Activated CD4-positive, alpha-beta T cell treated with anti-CD3 and anti-CD28 coated beads for 48 hours (primary cell): ENCODE results near the gene RCAN2.

ENCODE experiments used
- DNase-seq: peaks from one replicate; pipeline ENCODE4 v3.0.0-alpha.2; 2020

RCAN2 gene

DNA sequence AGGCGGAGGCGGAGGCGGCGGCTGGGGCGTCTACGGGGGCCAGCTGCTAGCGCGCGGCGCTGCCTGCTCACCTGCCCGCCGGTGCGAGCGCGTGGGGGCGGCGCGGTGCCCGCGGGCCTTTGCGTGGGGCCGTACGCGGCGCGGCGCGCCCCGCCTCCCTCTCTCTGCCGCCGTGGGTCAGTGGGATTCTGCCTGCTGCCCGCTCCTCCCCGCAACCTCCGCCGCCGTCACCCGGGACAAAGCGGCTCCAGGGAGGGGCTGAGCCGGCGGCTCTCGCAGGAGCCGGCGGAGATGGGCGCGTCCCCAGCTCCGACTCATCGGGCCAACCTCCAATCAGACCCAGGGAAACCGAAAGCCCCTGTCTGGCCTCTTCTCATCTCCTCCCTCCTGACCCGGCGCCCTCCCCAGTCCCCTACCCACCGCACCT is at the start of gene RCAN2:
Gene RCAN2 (minus strand): TSS at position 249 of the 427 bp plus-strand sequence.
- DNase-seq, result peak; percentile 37

DNA sequence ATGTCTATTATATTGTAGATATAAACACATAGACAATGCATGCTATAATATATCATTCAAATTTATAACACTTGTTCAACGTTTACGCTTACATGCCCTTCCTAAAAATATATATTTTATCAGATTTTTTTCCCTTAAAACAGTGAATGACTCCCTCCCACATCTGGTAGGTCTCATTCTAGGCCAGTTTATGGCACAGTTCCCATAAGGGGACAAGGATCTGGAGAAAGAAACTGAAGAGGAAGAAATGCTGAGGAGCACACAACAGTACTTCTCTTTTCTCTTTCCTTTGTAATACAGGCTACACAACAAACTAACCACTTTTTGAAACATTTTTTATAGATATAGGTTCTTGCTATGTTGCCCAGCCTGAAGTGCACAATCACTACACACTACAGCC is 48.6 kb upstream of the RCAN2 start:
- DNase-seq, result no peak

- DNase-seq, result no peak
Measured at GRCh38 chr6:46538800-46539480, 47.7 kb upstream of the RCAN2 start.

- no peak for DNase-seq
Measured at GRCh38 chr6:46530896-46531295, 39.6 kb upstream of the RCAN2 start.

- DNase-seq, result no peak
Measured at GRCh38 chr6:46528961-46529750, 37.9 kb upstream of the RCAN2 start.

- no peak for DNase-seq
Measured at GRCh38 chr6:46526607-46527006, 35.4 kb upstream of the RCAN2 start.

DNA sequence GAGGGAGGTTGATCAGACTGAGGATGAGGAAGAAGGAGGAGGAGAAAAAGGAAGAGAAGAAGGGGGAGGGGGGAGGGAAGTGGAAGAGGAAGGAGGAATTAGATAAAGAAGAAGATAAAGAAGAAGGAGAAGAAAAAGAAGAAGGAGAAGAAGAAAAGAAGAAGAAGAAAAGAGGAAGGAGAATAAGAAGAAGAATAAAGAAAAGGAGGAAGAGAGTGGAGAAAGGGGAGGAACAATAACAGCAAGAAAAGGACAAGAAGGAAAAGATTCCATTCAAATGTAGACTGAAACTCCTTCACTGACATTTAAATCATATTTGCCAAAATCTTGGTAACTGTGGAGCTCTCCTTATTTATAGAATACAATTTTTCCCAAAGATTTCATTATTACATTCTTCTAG is 34.3 kb upstream of the RCAN2 start:
- DNase-seq, result no peak

- no peak for DNase-seq
Measured at GRCh38 chr6:46521464-46521971, 30.3 kb upstream of the RCAN2 start.

DNA sequence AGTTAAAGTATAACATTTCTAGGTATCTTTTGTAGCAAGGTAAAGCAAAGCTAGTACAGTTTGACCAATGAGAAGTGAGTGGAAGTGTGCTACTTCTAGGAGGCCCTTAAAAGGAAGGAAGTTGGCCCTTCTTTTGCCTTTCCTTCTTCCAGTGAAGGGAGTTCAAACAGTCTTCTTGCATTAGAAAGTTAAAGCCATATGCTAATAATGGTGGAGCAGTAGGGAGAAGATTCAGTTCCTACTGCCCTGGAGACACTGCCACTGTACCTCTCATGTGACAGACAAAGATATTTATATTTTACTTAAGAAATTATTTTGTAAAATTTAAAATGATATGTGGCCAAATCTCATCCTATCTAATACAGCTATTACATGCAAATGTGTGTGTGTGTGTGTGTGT is 26.0 kb upstream of the RCAN2 start:
- DNase-seq, result no peak

DNA sequence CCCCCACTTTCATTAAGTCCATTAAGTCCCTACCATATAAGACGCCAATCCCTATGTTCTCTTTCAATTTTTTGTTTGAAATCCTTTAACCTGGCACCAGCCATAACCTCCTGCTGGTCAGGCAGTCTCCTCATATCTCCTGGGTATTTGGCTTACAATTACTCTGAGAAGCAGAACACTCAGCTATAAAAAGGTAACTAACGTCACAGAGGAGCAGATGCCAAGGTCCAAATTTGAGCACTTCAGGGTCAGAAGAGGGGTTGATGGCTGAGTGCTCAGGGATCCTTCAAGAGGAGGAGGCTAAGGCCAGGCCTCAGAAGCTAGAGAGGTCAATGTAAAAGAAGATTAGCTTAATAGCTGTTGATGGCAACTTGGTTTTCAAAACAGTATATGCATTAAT is 22.3 kb upstream of the RCAN2 start:
- no peak for DNase-seq

- DNase-seq, result no peak
Measured at GRCh38 chr6:46511320-46511719, 20.1 kb upstream of the RCAN2 start.

- DNase-seq, result no peak
Measured at GRCh38 chr6:46510651-46511050, 19.4 kb upstream of the RCAN2 start.

DNA sequence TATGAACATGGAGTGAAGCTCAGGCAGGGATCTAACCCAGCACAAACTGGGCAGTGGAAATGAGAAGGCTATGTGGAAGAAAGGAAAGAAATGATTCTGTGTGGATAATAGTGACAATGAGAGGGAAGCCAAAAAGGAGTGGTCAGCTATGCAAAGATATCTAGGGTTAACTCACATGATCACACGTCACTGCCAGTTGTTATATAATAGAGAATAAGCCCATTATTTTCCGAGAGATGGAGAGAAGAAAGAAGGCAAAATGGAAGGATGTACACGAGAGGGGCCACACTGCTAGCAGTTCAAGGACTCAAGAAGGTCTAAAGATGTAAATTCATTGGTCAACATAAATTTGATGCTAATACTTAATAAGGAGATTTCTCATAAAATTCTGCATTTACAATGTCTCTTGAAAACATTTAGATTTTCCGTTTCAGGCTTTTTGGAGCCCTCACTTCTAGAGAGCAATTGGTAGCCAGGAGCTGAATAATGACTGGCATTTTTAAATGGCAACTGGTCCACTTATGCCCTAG is 18.8 kb upstream of the RCAN2 start:
- no peak for DNase-seq

GRCh38 chr6:46509063-46509462 is 17.8 kb upstream of the RCAN2 start:
- DNase-seq, result no peak

DNA sequence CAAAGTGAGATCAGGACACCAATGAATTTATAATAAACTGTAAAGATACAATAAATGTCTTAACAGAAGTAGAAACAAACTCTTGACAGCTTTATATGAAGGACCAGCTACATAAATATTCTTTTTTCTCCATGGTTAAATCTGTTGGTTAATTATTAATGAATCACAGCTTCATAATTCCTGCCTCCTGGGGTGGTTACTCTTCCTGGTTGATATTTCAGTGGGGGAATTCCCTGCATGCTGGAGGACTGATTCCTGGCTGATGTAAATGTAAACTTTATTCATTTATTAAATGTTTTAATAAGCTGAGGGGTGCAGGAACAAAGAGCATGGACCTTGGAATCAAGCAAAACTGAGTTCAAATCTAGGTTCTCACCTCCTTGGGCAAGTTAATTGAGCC is 16.2 kb upstream of the RCAN2 start:
- no peak for DNase-seq

- DNase-seq, result no peak
Measured at GRCh38 chr6:46505693-46506512, 14.7 kb upstream of the RCAN2 start.

- no peak for DNase-seq
Measured at GRCh38 chr6:46504242-46504641, 13.0 kb upstream of the RCAN2 start.

DNA sequence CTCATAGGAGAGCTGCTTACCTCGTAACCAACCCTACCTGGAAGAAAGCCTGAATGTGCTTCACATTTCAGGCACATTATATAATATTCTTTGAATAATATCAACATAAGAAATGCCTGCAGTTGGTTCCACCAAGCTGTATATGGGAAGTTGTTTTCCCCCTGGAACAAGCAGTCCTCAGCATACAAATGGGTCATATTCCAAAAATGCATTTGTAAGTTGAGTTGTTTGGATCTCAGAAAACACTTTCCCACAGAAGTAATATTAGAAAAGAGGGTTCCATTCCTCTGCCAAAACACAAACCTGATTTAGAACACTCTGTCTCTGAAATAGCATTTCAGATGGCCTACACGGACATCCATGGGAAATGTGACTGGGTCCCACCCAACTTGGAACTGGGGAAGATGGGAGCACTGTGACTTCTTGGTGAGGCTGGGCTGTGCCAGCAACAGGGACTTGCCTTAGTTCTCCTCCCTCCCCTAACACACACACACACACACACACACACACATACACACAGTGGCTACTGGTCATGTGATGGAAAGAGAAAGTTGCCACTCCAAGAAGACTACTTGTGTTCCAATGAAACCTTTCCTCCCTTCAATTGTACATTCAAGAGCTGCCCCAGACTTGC is 11.4 kb upstream of the RCAN2 start:
- no peak for DNase-seq

DNA sequence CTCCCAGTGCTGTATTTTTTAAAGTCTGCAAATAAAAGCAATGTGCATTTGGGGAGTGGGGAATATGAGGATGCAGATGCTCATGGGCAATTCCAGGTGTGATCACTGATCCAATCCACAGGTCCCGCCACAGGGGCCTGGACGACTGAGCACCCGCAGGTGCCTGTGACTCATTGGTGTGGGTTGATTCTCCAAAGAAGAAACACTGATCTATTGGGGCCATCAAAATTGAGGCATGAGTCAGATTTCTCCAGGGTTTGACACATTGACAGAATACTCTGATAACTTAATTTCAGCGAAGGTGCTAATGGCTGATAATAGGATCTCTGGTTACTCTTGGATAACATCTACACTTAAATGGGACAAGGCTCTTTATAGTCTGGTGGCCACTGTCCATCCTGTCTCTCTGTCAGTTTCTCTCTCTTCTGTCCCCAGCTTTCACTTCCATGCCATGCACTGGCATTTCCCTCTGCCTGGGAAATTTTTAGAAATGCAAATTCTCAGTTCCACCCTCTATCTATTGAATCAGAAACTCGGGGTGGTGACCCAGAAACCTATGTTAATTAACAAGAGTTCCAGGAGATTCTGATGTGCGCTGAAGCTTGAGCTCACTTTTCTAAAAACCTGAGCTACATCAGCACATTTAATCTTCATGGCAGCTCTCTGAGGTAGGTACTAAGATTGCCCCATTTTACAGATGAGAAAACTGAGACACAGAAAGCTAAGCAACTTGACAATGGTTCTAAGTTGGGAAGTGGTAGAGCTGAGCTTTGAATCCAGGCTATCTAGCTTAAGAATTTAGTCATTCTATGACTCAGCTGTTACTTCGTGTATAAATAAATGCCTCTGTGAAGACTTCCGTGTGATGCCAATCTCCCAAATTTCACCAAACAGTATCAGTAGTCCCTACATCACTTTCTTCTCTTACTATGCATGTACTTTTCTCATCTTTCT is 10.2 kb upstream of the RCAN2 start:
- no peak for DNase-seq

DNA sequence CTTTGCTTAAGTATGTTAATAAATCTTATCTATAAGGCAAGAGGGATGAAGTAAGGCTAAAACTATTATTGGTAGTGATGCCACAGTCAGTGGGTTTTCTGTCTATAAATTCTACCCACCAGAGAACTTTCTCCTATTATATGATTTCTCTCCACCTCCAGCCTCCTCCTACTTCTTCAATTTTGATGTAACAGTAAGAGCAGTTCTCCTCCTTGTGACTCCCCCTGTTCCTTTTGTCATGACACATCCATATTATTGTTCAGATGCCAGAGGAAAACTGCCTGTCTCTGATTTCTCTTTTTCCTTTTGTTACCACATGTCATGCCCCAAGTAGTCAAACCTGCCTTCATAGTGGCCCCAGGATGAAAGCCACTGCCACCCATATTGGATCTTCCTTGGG is 9.1 kb upstream of the RCAN2 start:
- no peak for DNase-seq
